Astrocyte of the spinal cord (primary cell): ENCODE measurements around the gene CNDP1.
A peak's percentile ranks its signal among the peaks of the same experiment; 100 is the strongest.

Experiments
- DNase-seq: peaks from one replicate; pipeline ENCODE4 v3.0.0; 2011; ENCODE audit warnings: low read depth, low spot score
- H3K4me3 ChIP-seq: 2 replicates; pipeline ENCODE4 v1.5.1; 2011; ENCODE audit warnings: low read depth, mild to moderate bottlenecking, low read length, moderate library complexity
- in situ Hi-C: cut with HindIII; loops from 2 replicates; pipeline ENCODE4 v1.10.0; 2017; ENCODE audit warnings: low sequenced_read_pairs
- TF ChIP-seq, protein P1 (sequence below): IDR thresholded peaks from 2 replicates; pipeline ENCODE4 v1.5.1; 2012; ENCODE audit warnings: low read depth, mild to moderate bottlenecking, low read length, inconsistent platforms

CNDP1 gene

DNA sequence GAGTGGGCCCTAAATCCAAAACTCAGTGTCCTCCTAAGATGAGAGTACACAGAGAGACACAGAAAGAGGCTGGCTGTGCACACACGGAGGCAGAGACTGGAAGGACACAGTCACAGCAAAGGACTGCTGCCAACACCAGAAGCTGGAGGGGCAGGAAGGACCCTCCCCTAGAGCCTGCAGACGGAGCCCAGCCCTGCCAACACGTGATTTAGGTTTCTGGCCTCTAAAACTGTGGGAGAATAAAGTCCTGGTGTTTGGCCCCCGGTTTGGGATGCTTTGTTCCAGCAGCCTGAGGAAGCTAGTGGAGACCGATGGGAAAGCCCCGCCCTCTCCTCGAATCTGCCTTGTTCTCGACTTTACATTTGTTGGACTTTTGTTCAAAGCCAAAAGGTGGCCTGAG is 10.6 kb downstream of the CNDP1 start:
- in situ Hi-C loops, result no loop called here
- TF ChIP-seq, protein P1, sequence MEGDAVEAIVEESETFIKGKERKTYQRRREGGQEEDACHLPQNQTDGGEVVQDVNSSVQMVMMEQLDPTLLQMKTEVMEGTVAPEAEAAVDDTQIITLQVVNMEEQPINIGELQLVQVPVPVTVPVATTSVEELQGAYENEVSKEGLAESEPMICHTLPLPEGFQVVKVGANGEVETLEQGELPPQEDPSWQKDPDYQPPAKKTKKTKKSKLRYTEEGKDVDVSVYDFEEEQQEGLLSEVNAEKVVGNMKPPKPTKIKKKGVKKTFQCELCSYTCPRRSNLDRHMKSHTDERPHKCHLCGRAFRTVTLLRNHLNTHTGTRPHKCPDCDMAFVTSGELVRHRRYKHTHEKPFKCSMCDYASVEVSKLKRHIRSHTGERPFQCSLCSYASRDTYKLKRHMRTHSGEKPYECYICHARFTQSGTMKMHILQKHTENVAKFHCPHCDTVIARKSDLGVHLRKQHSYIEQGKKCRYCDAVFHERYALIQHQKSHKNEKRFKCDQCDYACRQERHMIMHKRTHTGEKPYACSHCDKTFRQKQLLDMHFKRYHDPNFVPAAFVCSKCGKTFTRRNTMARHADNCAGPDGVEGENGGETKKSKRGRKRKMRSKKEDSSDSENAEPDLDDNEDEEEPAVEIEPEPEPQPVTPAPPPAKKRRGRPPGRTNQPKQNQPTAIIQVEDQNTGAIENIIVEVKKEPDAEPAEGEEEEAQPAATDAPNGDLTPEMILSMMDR, result no peak
- no peak for DNase-seq
- H3K4me3 ChIP-seq, result no peak overlapping the region

DNA sequence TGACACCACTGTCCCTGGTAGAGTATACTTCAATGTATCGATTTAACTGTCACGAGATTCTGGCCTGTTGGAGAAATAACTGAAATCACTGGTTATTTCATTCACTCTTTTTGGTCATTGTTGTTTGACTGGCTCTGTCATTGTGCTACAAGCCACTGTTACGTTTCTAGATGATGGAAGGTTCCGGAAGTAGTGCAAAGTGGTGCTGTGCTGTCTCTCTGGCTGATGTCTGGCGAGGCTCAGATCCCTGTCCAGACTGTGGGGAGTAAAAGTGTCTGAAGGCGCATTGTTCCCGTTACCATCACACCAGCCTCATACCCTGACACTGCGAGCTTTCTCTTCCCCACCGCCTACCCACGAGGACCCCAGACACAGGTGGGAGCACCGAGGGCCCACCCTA is 11.7 kb downstream of the CNDP1 start:
- in situ Hi-C loops, result no loop called here
- TF ChIP-seq, protein P1, result no peak
- DNase-seq, result no peak
- no peak overlapping the region for H3K4me3 ChIP-seq

DNA sequence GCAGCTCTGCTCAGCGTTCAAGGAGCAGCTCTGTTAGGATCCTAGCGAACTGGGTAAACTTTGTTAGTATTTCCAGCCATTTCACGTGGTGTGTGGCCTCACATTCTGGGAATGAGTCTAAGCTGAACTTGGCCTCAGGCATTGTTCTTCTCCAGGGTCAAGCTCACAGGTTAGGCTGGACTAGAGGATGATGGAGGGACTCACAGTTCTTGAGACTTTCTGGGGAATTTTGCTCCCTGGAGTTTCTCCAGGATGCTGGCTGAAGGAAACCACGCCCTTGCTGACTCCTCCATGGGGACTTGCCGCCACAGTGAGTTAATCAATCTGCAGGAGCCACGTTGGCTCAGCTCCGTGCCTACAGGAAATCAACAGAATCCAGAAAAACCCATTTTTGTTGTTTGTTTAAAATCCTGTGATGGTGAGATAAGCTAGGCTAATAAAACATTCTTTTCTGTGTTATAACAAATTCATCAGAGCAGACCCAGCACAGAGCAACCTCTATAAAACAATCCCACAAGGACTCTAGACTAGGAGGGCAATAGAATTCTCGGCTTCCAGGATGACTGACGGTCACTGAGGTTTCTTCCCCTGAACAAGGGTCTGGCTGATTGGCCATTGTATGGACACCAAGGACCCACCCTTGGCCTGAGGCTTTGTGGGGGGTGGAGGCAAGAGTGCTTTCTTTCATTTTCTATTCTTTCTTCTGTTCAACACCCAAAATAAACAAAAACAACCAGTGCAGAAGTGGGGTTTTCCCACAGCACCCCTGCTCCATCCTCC is 12.6 kb downstream of the CNDP1 start:
- no peak overlapping the region for H3K4me3 ChIP-seq
- DNase-seq, result peak; percentile 16
- TF ChIP-seq, protein P1, result no peak
- in situ Hi-C loops, result no loop called here

DNA sequence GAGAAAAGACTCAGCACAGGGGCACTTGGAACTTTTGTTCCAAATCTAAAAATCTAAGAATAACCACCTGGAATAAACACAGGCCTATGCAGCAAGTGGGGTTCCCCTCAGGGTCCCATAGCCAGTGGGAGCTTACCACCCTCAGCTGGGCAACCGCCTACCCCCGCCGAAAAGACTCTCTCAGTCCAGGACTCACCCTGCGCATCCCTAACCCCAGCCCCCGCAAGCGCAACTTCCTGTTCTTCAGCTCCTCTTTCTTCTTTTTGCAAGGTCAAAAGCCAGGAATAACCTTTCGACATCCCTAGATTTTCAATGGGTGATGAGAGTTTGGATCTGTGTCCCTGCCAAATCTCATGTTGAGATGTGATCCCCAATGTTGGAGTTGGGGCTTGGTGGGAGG is 13.6 kb downstream of the CNDP1 start:
- in situ Hi-C loops, result no loop called here
- DNase-seq, result no peak
- H3K4me3 ChIP-seq, result no peak overlapping the region
- TF ChIP-seq, protein P1, result no peak

DNA sequence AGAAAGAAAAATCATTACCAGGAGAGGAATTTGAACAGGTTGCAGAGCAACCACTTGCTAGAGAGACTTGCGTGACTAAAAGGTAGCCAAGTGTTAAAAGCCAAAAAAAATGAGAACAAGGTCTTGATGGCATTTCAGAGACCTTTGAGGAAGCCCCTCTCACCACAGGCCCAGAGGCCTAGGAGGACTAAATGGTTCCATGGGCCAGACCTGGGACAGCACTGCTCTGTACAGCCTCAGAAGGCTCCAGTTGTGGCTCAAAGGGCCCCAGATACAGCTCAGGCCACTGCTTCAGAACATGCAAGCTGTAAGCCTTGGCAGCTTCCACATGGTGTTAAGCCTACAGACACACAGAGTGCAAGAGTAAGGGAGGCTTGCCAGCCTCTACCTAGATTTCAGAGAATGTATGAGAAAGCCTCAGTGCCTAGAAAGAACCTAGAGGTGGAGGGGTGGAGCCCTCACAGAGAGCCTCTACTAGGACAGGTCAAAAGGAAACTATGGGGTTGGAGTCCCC is 15.3 kb downstream of the CNDP1 start:
- no peak for DNase-seq
- TF ChIP-seq, protein P1, result no peak
- no peak overlapping the region for H3K4me3 ChIP-seq
- in situ Hi-C loops, result no loop called here

DNA sequence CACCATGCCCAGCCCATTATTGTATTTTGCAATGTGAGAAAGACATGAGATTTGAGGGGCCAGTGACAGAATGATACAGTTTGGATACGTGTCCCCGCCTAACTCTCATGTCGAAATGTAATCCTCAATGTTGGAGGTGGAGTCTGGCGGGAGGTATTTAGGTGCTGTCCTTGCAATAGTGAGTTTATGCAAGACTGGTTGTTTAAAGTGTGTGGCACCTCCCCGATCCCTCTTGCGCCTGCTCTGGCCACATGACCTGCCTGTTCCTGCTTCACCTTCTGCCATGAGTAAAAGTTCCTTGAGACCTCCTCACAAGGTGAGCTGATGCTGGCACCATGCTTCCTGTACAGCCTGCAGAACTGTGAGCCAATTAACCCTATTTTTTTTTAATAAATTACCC is 16.6 kb downstream of the CNDP1 start:
- TF ChIP-seq, protein P1, result no peak
- no peak for DNase-seq
- H3K4me3 ChIP-seq, result no peak overlapping the region
- in situ Hi-C loops, result no loop called here
